ENCODE data around the gene TMEM183A.

The TMEM183A gene

DNA sequence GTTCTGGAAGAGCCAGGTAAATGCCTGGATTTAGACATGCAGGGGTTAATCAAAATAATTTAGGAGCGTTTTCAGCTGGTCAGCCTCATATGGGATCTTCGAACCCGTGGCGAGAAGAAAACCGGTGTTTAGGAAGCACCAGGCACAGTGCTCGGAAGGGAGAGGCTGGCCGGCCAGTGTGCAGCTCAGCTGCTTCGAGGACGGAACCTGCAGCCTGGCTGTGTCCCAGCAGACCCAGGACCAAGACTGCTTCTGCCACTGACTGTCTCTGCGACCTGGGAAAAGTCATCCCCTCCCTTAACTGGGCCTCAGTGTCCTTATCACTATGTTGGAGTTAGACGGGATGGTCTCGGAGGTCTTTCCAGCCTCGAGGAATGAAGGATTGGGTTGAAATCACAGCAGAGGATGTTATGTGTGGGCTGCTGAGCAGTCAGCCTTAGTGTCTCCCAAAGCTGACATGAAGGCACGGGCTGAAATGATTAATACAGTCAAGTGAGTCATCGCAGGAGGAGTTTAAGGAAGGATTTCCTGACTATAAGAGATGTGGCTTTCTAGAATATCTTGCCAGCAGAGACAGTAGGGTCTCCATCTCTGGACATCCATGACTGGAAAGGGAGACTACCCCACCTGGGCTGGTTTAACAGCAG, 39.9 kb downstream of the TMEM183A start:
- no peak for DNase-seq (ENCODE audit: low read depth)

DNA sequence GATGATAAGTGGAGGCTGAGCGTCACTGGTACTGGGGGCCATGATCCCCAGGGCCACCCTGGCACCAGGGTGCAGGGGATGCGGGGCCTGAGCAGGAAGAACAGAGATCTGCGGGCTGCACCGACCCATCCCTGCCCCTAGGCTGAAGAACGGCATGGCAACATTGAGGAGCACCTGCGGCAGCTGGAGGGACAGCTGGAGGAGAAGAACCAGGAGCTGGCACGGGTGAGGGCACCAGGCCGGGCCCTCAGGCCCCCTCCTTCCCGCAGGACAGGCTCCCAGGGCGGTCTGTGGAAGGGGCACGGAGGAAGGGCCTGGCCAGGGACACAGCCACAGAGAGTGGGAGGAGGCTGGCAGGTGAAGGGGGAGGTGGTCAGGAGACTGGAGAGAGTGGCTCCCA, 40.9 kb downstream of the TMEM183A start:
- no peak for DNase-seq (ENCODE audit: low read depth)

DNA sequence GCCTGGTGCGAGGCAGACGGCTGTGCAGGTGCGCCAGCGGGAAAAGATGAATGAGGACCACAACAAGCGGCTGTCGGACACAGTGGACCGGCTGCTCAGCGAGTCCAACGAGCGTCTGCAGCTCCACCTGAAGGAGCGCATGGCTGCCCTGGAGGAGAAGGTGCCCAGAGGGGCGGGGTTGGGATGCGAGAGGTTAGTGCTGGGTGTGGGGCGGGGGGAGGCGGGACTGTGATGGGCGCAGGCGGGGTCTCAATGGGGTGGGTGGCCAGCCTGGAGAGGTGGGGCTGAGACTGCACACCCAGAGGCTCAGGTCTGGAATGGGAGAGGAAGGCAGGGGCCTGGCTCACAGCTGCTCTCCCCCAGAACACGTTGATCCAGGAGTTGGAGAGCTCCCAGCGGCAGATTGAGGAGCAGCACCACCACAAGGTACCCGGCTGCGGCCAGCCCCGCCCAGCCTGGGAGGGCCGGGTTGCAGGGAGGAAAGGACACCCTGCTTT, 41.4 kb downstream of the TMEM183A start:
- DNase-seq (ENCODE audit: low read depth) = no peak

DNA sequence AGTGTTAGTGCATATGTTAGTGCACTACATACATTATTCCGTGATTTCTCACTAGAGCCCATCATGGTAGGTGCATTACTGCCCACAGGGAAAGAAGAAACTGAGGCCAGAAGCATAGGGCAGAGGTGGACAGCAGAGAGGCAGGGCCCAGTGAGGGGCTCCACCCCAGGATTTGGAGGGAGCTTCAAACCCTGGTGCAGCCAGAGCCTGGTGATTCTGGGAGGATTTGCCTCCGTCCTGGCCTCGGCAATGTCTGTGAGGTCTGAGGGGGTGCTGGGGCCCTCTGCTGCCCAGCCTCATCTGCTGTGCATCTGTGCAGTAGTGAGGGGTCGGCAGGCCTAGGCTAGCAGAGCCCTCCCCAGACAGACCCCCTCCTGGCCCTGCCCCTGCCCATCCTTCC, 41.9 kb downstream of the TMEM183A start:
- DNase-seq (ENCODE audit: low read depth) = no peak

DNA sequence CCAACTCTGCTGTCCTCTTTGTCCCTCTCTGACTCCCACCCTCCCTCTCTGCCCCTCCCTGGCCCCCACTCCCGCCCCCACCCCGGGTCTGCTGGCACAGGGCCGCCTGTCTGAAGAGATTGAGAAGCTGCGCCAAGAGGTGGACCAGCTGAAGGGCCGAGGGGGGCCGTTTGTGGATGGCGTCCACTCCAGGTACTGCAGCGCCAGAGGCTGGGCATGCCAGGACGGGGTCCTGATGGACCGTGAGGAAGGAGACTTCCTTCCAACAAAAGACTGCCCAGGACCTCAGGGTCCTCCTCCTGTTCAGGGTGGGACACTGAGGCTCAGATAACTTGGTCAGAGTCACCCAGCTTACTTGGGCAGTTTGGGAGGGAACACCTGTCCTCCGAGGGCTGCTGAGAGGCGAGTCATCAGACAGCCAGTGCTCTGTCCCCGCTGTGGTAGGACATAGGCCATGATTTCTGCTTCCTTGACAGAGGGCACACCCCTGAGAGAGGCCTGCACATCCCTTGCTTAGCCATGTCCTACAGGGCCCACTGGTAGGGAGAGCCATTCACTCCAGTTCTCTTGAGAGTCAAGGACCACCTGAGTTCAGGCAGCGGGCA, 42.5 kb downstream of the TMEM183A start:
- no peak for DNase-seq (ENCODE audit: low read depth)

DNA sequence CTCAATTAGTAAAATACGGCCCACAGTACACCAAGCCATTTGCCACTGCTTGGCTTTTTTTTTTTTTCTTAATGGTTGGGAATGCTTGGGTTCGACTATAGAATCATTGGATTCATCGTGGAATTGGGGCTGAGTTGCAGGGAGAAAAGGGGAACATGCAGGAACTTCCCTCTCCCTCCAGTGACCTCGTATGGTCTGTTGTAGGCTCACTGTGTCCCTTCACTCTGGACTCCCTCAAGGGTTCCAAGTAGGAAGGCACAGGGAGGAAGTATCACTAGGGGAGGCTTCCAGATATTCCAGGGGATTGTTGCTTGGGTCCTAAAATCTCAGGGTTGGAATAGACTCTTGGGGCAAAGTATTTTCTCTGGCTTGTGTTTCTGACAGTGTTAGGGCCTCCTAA, 43.7 kb downstream of the TMEM183A start:
- no peak for DNase-seq (ENCODE audit: low read depth)

DNA sequence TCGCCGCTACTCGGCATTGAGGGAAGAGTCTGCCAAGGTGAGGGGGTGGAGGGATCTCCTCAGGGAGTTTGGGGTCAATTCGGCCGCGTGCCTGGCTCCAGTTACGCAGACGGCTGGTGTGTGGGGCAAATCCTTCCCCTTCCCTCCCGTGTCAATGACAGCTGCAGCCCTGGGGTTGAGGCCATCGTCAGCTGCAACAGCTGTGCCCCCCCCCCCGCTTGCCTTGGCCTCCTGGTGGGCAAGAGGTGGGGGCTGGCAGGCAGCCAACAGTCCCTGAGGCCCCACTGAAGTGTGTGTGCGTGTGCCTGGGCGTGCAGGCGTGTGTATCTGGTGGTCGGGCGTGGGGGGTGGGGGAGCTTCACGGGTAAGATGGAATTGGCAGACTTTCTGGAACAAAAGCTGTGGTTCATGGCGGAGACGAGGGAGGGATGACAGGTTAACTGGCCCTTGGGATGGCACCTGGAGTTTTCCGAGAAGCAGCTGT, 44.7 kb downstream of the TMEM183A start:
- no peak for DNase-seq (ENCODE audit: low read depth)

DNA sequence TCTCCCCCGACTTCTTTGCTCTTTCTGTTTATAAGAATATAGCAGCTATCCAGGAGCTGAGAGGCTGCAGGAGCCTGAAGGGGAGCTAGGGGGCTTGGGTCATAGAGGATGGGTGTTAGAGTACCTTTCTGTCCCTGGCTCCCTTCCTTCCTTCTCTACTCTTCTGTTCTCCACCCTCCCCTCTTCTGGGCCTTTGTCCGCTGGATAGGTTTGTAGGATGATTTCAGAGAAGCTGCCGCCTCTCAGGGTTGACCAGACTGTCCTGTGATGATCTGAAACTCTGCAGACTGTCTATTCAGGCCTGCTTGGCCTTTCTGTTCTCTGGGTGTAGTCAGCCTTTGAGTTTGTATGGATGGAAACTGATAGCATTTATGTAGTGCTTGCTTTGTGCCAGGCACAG, 45.4 kb downstream of the TMEM183A start:
- DNase-seq (ENCODE audit: low read depth) = no peak

DNA sequence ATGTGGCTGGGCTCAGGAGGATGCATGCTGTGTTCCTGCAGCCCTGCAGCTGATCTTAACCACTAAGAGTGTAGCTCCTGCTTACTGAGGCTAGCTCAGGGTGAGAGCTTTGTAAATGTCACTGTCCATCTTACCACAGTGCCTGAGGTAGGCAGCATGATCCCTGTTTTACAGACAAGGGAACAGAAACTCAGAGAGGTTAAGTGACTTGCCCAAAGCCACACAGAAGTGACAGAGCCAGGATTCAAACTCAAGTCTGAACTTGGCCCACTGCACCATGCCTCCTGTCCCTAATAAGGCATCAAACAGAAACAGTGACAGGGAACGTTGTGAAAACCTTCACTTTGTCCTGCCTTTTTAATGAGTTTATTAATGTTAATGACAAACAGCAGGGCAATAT, 47.0 kb downstream of the TMEM183A start:
- no peak for DNase-seq (ENCODE audit: low read depth)

DNA sequence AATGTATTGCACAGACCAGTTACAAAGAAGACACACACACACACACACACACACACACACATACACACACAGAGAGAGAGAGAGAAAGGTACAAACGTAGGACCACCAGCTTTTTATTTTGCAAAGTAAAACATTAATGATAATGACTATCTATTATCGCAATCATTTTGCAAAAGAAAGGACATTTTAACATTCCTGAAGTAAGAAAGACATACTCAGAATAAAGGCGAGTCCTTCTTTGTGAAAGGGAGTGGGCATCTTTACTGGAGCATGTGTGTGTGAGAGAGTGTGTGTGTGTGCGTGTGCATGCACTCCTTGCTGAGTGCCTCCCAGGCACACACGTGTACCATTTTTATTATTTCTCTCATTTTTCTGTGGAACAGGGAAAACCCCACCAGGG, 47.5 kb downstream of the TMEM183A start:
- no peak for DNase-seq (ENCODE audit: low read depth)

DNA sequence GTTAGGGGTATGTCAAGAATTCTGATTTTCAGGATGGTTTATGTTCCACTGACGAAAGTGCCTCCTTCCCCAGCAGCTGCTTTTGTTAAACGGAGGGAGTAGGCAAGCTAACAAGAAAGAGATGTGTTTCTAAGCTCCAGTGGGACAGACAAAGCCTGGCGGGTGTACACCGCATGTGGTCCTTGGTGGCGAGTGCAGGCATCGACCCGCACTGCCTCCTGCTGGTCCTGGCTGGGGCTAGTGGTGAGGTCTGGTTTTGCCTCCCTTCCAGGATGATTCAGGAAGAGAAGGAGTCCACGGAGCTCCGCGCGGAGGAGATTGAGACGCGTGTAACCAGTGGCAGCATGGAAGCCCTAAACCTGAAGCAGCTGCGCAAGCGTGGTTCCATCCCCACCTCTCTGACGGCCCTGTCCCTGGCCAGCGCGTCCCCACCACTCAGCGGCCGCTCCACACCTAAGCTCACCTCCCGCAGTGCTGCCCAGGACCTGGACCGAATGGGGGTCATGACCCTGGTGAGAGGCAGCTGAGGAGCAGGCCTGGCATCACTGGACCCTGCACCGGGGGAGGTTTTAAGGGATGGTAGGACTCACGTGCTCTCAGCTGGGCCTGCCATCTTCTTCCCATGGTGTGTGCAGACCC, 48.1 kb downstream of the TMEM183A start:
- no peak for DNase-seq (ENCODE audit: low read depth)

DNA sequence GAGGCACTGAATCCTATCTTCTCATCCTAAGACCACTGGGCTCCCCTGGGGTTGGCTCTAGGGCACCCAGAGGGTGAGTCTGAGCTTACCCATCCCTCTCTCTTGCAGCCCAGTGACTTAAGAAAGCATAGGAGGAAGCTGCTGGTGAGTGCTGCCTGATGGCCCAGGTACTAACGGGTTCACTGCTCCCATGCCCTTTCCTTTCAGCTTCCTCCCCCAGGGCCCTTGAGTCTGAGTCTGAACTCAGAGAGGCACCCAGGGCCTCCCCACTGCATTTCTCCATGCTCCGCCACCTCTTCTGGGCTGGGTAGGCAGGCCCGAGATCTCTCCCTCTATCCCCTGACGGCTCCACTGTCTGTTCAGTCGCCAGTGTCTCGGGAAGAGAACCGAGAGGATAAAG, 48.8 kb downstream of the TMEM183A start:
- DNase-seq (ENCODE audit: low read depth) = no peak

DNA sequence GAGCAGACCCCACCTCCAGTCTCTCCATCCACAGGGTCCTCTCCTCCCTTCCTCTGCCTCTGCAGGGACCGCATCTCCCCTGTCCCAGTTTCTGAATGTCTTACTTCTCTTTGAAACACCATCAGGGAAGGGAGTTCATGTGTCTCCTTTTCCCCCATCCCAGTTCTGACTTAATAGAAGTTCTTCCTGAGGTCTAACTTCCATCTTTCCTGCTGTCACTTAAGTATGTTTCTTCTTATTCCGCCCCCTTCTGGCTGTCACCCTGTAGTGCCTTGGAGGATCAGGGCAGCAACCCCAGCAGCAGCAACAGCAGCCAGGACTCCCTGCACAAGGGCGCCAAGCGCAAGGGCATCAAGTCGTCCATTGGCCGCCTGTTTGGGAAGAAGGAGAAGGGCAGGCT, 49.3 kb downstream of the TMEM183A start:
- no peak for DNase-seq (ENCODE audit: low read depth)

DNA sequence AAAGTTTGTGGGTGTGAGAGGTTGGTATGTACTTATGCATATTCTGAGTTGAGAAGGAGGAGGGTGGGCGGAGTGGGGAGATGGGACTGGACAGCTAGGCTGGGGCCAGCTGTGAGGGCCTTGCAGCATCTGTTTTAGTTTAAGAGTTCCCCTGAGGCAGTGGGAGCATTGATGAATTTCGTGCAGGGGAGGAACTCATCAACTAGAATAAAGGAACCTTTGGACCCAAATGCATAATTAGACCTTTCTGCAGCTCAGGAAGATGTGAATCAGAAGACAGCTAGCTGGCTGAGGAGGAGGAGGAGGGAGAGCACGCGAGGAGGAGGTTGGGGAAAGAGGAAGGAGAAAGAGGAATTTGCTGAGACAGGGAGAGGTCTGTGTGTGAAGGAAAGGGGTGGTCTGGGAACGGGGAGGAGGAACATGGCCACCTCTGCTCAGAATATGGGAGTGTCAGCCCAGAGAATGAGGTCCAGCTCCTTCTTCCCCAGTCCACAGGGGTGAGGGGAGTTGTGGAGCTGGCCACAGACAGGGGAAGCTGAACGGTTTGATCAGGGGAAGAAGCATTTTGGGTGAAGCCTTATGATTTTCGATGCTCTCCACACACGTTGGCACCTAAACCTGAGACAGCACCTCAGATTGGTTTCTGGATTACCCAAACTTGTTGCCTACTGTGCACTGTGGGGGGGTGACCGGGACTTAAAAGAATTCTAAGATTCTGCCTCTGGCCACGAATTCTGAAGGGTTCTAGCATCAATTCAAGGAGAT, 50.9 kb downstream of the TMEM183A start:
- DNase-seq (ENCODE audit: low read depth) = no peak

DNA sequence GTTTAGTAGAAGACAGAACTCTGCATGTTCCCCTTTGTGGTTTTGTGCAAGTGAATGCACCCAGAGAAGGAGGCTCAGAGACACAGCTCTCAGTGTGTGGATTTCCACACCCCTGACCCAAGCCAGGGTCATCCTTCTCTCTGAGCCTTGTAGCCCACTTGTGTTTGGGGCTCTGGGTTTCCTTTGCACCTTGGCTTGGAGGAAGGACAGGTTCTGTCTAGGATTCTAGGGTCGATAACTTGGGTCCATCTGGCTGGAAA, 51.4 kb downstream of the TMEM183A start:
- no peak for DNase-seq (ENCODE audit: low read depth)

DNA sequence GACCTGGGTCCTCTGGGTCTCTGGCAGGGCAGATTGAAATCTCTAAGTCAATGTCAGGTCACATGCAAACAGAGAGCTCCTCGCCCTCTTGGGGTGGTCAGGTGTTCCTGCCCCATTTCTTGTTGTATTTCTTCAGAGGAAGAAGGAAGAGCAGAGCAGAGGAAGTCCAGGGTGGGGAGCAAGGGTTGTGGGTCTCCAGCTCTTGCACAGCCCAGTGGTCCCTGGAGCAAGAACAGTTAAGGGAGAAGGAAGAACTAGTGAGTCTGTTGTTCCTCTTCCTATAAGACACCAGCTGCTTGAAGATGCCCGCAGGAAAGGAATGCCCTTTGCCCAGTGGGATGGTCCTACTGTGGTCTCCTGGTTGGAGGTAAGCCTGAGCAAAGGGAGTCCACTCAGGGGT, 52.3 kb downstream of the TMEM183A start:
- no peak for DNase-seq (ENCODE audit: low read depth)

DNA sequence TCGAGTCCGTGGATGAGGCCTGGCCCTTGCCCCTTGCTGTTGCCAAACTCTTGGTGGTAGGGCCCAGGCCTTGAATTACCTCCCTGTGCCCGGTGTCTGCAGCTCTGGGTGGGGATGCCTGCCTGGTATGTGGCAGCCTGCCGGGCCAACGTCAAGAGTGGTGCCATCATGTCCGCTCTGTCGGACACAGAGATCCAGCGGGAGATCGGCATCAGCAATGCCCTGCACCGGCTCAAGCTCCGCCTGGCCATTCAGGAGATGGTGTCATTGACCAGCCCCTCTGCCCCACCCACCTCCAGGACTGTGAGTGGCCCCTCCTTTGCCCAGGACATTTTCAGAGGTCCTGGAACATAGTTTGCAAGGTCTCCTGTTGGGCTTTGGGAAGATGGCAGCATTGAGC, 52.9 kb downstream of the TMEM183A start:
- DNase-seq (ENCODE audit: low read depth) = no peak

DNA sequence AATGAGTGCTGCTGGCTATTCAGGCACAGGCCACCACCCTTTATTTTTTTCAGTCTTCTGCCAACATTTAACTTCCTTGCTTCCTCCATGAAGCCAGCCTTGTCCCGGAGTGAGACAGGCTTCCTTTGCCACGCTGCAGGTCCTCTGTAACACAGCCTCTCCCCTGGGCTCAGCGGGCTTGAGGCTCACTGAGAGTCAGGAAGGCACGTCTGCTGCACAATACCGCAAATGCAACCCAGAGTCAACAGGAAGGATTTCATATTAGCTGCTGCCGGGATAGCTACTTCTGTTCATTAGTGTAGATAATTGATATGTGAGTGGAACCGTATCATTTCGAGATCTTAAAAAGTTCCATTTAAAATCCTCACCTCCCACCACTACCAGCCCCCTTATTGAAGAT, 56.1 kb downstream of the TMEM183A start:
- no peak for DNase-seq (ENCODE audit: low read depth)

DNA sequence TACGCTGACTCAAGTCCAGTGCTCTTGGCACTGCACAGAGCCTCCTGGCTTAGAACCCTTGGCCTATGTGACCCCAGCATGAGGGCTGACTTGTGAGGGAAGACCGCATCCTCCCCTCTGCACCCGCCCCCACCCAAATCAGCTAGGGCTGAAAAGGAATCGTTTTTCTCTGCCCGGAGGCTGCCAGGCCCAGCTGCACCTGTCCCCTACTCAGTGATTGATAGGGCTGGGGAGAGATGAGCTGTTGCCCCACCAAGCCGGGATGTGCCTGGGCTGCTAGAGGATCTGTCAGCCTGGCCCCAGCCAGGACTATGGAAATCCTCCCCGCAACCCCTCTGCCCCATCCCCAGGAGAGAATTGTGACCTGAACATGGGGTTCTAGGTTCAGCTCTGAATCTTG, 58.0 kb downstream of the TMEM183A start:
- no peak for DNase-seq (ENCODE audit: low read depth)

DNA sequence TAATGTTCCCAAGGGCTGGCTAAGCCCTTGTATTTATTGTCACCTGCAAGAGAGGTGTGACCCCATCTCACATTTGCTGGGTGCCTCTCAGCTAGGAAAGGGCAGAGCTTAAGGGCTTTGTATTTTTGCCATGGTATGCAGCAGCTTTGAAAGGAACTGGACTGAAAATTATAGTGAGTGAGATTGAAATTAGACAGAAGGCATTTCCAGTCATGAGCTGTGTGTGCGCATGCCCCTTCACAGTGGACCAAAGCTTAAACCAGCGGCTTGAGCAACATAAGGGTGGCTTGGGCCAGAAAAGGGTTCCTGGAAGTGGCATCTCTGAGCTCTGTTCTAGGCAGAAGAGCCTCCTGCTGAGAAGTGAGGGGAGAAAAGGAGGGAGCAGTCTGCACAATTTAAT, 58.8 kb downstream of the TMEM183A start:
- no peak for DNase-seq (ENCODE audit: low read depth)

DNA sequence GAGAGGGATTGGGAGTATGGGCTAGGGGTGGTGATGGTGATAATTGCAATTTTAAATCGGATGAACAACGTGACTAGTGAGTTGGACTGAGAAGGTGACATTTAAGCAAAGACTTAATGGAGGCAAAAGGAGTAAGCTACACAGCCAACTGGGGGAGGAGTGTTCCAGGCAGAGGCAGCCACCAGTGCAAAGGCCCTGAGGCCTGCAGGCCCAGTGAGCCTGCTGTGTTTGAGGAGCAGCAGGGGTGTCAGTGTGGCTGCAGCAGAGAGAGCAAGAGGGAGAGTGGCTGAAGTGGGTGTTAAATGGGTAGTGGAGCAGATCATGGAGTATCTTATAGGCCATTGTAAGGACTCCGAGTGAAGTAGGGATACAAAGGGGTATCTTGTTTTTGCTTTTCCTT, 59.8 kb downstream of the TMEM183A start:
- no peak for DNase-seq (ENCODE audit: low read depth)

DNA sequence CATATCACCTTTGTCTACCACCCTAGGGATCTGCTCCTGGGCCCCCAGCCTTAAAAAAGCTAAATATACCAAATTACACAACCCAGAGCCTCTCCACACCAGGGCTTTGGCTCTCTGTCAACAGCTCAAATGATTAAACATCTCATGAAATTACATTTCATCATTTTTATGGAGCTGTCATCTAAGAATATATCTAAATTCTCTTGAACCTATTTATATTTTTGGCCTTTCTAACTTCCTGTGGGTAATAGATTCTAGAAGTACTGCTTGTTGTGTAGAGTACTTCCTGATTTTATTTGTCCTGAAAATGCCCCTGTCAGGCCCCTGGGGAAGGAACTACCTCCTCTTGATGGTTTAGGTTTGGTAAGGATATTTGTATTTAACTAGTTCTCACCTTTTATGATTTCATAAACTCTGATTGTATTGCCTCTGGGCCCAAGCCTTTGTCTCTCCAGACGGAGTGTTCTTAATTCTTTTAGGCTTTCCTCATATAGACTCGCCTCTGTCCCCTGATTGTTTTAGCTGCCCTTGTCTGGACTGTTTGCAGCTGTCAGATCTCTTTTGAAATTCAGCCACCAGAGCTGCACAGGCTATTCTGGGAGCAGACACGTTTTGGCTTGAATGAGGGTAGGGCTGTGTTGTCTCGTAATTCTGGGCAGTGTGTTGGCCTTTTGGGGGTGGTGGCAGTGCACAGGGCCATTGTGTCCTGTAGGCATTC, 62.0 kb downstream of the TMEM183A start:
- no peak for DNase-seq (ENCODE audit: low read depth)
